B cell (primary cell): ENCODE measurements around the gene NOL3. TPM values are rescaled to one million over a fixed set of nuclear protein-coding genes. Genes with fewer than 3 reads are reported as not detected.

Experiments
- ATAC-seq: fragments of 200-7000 bp; cut with Tn5 transposase; one replicate; pipeline ENCODE4 v1.10.0; 2021; ENCODE audit warnings: low read depth, mild to moderate bottlenecking, moderate number of reproducible peaks, moderate library complexity
- CTCF ChIA-PET: fragments of 350-600 bp; sonication (Branson Sonifier 250); formaldehyde crosslinking; loops from one replicate; lab custom pipeline; 2021; ENCODE audit warnings: antibody characterized with exemption, inconsistent platforms; lab: Charles Lee
- POLR2A ChIA-PET: fragments of 350-600 bp; sonication (Branson Sonifier 250); formaldehyde crosslinking; loops from one replicate; lab custom pipeline; 2021; ENCODE audit warnings: antibody characterized with exemption; lab: Charles Lee
- DNase-seq: peaks from one replicate; pipeline ENCODE4 v3.0.0; 2013
- H2AFZ ChIP-seq: 2 replicates; pipeline ENCODE4 v1.6.1; 2012; ENCODE audit warnings: mild to moderate bottlenecking, low read depth, low read length; ENCODE audit not compliant: insufficient read depth, poor library complexity, severe bottlenecking
- H3K27ac ChIP-seq, 2 donors: 1 replicate in 1 of 2; 2 replicates in 1 of 2; pipeline ENCODE4 v1.5.1; 2012 to 2013; ENCODE audit warnings: low read length in 2 of 2, mild to moderate bottlenecking in 2 of 2, moderate library complexity in 1 of 2
- H3K27me3 ChIP-seq, 4 experiments: fragments of 200-600 bp in 1 of 4; sonication (generic) in 1 of 4; replicated peaks in 1 of 4; 1 replicate in 2 of 4; 2 replicates in 2 of 4; pipeline versions ENCODE4 v1.6.1 to v1.7.0; 2013 to 2016; ENCODE audit warnings: low read length in 3 of 4, mild to moderate bottlenecking in 2 of 4, mixed read lengths in 1 of 4, moderate library complexity in 1 of 4; ENCODE audit not compliant: insufficient read depth in 4 of 4, control insufficient read depth in 3 of 4; ENCODE audit errors: control extremely low read depth in 1 of 4
- H3K36me3 ChIP-seq, 2 experiments: replicated peaks in 1 of 2; 1 replicate in 1 of 2; 2 replicates in 1 of 2; pipeline versions ENCODE4 v1.6.1 to v1.7.1; 2013; ENCODE audit warnings: low read length in 1 of 2; ENCODE audit not compliant: insufficient read depth in 2 of 2, control insufficient read depth in 1 of 2; ENCODE audit errors: control extremely low read depth in 1 of 2, extremely low read depth in 1 of 2
- H3K4me1 ChIP-seq, 2 donors: fragments of 200-600 bp in 1 of 2; sonication (generic) in 1 of 2; 1 replicate in 1 of 2; 2 replicates in 1 of 2; pipeline versions ENCODE4 v1.5.1 to v1.6.1; 2013 to 2017; ENCODE audit warnings: low read length in 2 of 2; ENCODE audit not compliant: control insufficient read depth in 2 of 2, insufficient read depth in 2 of 2
- H3K4me2 ChIP-seq: replicated peaks from 2 replicates; pipeline ENCODE3; 2012; ENCODE audit warnings: mild to moderate bottlenecking, low read depth, low read length; ENCODE audit not compliant: poor library complexity, severe bottlenecking
- H3K4me3 ChIP-seq, 5 experiments: fragments of 200-600 bp in 1 of 5; sonication (generic) in 1 of 5; 1 replicate in 3 of 5; 2 replicates in 2 of 5; pipeline versions ENCODE4 v1.5.1 to v1.7.0; 2011 to 2016; ENCODE audit warnings: low read length in 4 of 5, mild to moderate bottlenecking in 4 of 5, low read depth in 2 of 5, control low read depth in 1 of 5, moderate library complexity in 1 of 5; ENCODE audit not compliant: insufficient read depth in 1 of 5; ENCODE audit errors: control extremely low read depth in 1 of 5, extremely low read depth in 1 of 5
- H3K79me2 ChIP-seq: fragments of 200-600 bp; sonication (generic); one replicate; pipeline ENCODE4 v1.6.0; 2016; ENCODE audit warnings: low read length; ENCODE audit not compliant: control insufficient read depth, insufficient read depth
- H3K9ac ChIP-seq: fragments of 200-600 bp; sonication (generic); 2 replicates; pipeline ENCODE4 v1.6.1; 2017; ENCODE audit warnings: mild to moderate bottlenecking, low read length, moderate library complexity
- H3K9me3 ChIP-seq, 3 donors: one replicate each; pipeline versions ENCODE4 v1.6.1 to v1.7.1; 2013; ENCODE audit warnings: low read length in 2 of 3; ENCODE audit not compliant: control insufficient read depth in 2 of 3, insufficient read depth in 1 of 3; ENCODE audit errors: control extremely low read depth in 1 of 3
- H4K20me1 ChIP-seq: 2 replicates; pipeline ENCODE4 v1.6.0; 2012; ENCODE audit warnings: mild to moderate bottlenecking, low read length; ENCODE audit not compliant: insufficient read depth, control insufficient read depth, poor library complexity, severe bottlenecking
- H3K27ac Mint-ChIP-seq: one replicate; pipeline ENCODE4 v1.8.0; 2021; ENCODE audit warnings: mixed read lengths
- H3K27me3 Mint-ChIP-seq: one replicate; pipeline ENCODE4 v1.8.0; 2021; ENCODE audit warnings: mixed read lengths
- H3K4me1 Mint-ChIP-seq: one replicate; pipeline ENCODE4 v1.8.0; 2021; ENCODE audit warnings: mixed read lengths
- H3K4me3 Mint-ChIP-seq: one replicate; pipeline ENCODE4 v1.8.0; 2021; ENCODE audit warnings: mixed read lengths
- H3K9me3 Mint-ChIP-seq: one replicate; pipeline ENCODE4 v1.8.0; 2022; ENCODE audit warnings: mixed read lengths; ENCODE audit not compliant: insufficient read depth
- EZH2 ChIP-seq: IDR thresholded peaks from 2 replicates; pipeline ENCODE4 v1.6.1; 2012; ENCODE audit warnings: borderline replicate concordance, low read depth, mild to moderate bottlenecking, moderate library complexity, low read length; ENCODE audit not compliant: insufficient read depth, poor library complexity, severe bottlenecking
- WGBS: methylation state at CpG from one replicate; pipeline ENCODE4 v1.1.5; 2013; ENCODE audit warnings: missing lambda C conversion rate; ENCODE audit not compliant: insufficient coverage; 5-methylcytosine and 5-hydroxymethylcytosine counted together
- intact Hi-C: fragments of 100-400 bp; cut with micrococcal nuclease; formaldehyde crosslinking; loops from one replicate; pipeline ENCODE4 v1.10.0; 2022
- polyA plus RNA-seq: library from polyadenylated mRNA; depleted of rRNA; stranded (reverse); fragments of >200 nt; gene quantifications from 2 replicates; pipeline ENCODE4 v1.2.3, GENCODE V29; 2012
- total RNA-seq, 2 donors: library from RNA; stranded (reverse); fragments of 120-200 nt in 1 of 2; gene quantifications; 1 replicate in 1 of 2; 2 replicates in 1 of 2; pipeline versions ENCODE4 v1.2.3 to v1.2.4, GENCODE V29; 2013 to 2022
- TF ChIP-seq, protein P1 (sequence below): fragments of 200-600 bp; IDR thresholded peaks from one replicate; pipeline ENCODE4 v1.8.0; 2022; ENCODE audit warnings: antibody characterized with exemption, mild to moderate bottlenecking

Gene NOL3
- total and polyA plus RNA-seq, 2 donors (not counting 1 experiment from before 2014, with no cell fraction given): 0.60 to 0.96 TPM

GRCh38 chr16:67129422-67129821 lies 40.9 kb upstream of the NOL3 start:
- Mint-ChIP-seq H3K4me3 (no peak overlapping the region), H3K4me1 (no peaks in the 10 kb centered on the region), H3K27me3 (no peaks in the 10 kb centered on the region), H3K27ac (no peak overlapping the region), H3K9me3 (no peaks in the 10 kb centered on the region)
- H3K79me2 ChIP-seq: no peaks in the 10 kb centered on the region
- H3K36me3 ChIP-seq: peaks cover 0 to 45% of the 10 kb centered on the region in 2 experiments
- H3K27ac ChIP-seq: no peak overlapping the region
- POLR2A ChIA-PET: no interaction called here
- H3K4me1 ChIP-seq: no peaks in the 10 kb centered on the region
- H3K9me3 ChIP-seq: no peaks in the 10 kb centered on the region
- 100% methylated on average over 2 of the region's 3 CpGs for WGBS
- TF ChIP-seq EZH2: no peak
- TF ChIP-seq, protein P1, sequence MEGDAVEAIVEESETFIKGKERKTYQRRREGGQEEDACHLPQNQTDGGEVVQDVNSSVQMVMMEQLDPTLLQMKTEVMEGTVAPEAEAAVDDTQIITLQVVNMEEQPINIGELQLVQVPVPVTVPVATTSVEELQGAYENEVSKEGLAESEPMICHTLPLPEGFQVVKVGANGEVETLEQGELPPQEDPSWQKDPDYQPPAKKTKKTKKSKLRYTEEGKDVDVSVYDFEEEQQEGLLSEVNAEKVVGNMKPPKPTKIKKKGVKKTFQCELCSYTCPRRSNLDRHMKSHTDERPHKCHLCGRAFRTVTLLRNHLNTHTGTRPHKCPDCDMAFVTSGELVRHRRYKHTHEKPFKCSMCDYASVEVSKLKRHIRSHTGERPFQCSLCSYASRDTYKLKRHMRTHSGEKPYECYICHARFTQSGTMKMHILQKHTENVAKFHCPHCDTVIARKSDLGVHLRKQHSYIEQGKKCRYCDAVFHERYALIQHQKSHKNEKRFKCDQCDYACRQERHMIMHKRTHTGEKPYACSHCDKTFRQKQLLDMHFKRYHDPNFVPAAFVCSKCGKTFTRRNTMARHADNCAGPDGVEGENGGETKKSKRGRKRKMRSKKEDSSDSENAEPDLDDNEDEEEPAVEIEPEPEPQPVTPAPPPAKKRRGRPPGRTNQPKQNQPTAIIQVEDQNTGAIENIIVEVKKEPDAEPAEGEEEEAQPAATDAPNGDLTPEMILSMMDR: no peak
- DNase-seq (no peak), ATAC-seq (no peak)
- CTCF ChIA-PET: interaction anchor here (0.9 to 1.7 kb wide), 3 partner anchors 9 to 151 kb away, joined by 3 to 4 read pairs (median 3); no protein-coding TSS in a partner anchor
- intact Hi-C loops: no loop called here
- H3K4me2 ChIP-seq: no peak overlapping the region
- no peaks in the 10 kb centered on the region for H4K20me1 ChIP-seq
- H3K4me3 ChIP-seq: no peak overlapping the region
- H3K9ac ChIP-seq: no peak overlapping the region
- no peak overlapping the region for H2AFZ ChIP-seq
- H3K27me3 ChIP-seq: no peaks in the 10 kb centered on the region

- Histone ChIP-seq H3K9me3 (no peaks in the 10 kb centered on the region), H4K20me1 (no peaks in the 10 kb centered on the region), H3K27ac (no peak overlapping the region), H2AFZ (no peak overlapping the region), H3K4me2 (no peak overlapping the region), H3K4me1 (no peaks in the 10 kb centered on the region), H3K79me2 (no peaks in the 10 kb centered on the region), H3K27me3 (no peaks in the 10 kb centered on the region), H3K36me3 (peaks cover 2 to 67% of the 10 kb centered on the region in 2 experiments), H3K9ac (no peak overlapping the region), H3K4me3 (no peak overlapping the region)
- Mint-ChIP-seq H3K4me3 (no peak overlapping the region), H3K27me3 (no peaks in the 10 kb centered on the region), H3K27ac (no peak overlapping the region), H3K4me1 (no peaks in the 10 kb centered on the region), H3K9me3 (no peaks in the 10 kb centered on the region)
- no peak for ATAC-seq
- WGBS: 63% methylated on average over 3 of the region's 3 CpGs
- ChIA-PET POLR2A (no interaction called here), CTCF (interaction anchor here (0.8 to 1.3 kb wide), 4 partner anchors 9 to 36 kb away, joined by 3 to 6 read pairs (median 4); no protein-coding TSS in a partner anchor)
- intact Hi-C loops: no loop called here
- TF ChIP-seq, protein P1: no peak
- no peak for TF ChIP-seq EZH2
- DNase-seq: no peak
Observed at GRCh38 chr16:67137605-67138004, 32.7 kb upstream of the NOL3 start.
